ENCODE data around the gene CASP2.
"Not testable (repeated sequence)": the region's sequence is repeated elsewhere in the genome, so short reads cannot be mapped to it uniquely, and the experiment has no call there.

DNA sequence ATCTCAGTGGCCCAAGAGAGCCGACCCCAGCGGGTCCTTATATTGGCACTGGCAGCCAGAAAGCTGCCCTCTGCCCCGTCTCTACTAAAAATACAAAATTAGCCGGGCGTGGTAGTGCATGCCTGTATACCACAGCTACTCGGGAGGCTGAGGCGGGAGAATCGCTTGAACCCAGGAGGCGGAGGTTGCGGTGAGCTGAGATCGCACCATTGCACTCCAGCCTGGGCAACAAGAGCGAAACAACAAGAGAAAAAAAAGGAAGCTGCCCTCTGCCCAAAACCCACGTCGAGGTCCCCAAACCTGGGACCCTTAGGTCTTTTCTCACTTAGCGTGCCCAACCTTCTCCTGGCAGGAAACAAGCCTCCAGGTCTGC, 24.0 kb upstream of the CASP2 start:
- not testable (repeated sequence) for TF ChIP-seq POLR2A (IDR thresholded peaks at IDR 0.05)
- TF ChIP-seq, protein P1, sequence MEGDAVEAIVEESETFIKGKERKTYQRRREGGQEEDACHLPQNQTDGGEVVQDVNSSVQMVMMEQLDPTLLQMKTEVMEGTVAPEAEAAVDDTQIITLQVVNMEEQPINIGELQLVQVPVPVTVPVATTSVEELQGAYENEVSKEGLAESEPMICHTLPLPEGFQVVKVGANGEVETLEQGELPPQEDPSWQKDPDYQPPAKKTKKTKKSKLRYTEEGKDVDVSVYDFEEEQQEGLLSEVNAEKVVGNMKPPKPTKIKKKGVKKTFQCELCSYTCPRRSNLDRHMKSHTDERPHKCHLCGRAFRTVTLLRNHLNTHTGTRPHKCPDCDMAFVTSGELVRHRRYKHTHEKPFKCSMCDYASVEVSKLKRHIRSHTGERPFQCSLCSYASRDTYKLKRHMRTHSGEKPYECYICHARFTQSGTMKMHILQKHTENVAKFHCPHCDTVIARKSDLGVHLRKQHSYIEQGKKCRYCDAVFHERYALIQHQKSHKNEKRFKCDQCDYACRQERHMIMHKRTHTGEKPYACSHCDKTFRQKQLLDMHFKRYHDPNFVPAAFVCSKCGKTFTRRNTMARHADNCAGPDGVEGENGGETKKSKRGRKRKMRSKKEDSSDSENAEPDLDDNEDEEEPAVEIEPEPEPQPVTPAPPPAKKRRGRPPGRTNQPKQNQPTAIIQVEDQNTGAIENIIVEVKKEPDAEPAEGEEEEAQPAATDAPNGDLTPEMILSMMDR (IDR thresholded peaks at IDR 0.05) = not testable (repeated sequence)

All from Peyer's patch (tissue), 4 donors.